Uterus (tissue), 4 donors: Measurements from ENCODE around the gene GPR108. TPM values are rescaled to one million over a fixed set of nuclear protein-coding genes. Genes with fewer than 3 reads are reported as not detected.
A peak's percentile ranks its signal among the peaks of the same experiment; 100 is the strongest.

ENCODE experiments used
- DNase-seq, 2 donors: peaks; one replicate each; pipeline ENCODE4 v3.0.0-alpha.2; 2019 to 2020
- H3K27ac ChIP-seq, 2 donors: fragments of 200-600 bp; sonication (generic); 1 replicate in 1 of 2; 2 replicates in 1 of 2; pipeline ENCODE4 v1.5.1; 2016 to 2018
- H3K27me3 ChIP-seq, 2 donors: fragments of 200-600 bp; sonication (generic); one replicate each; pipeline ENCODE4 v1.5.1; 2018 to 2019; ENCODE audit warnings: control low read depth in 1 of 2
- H3K36me3 ChIP-seq, 2 donors: fragments of 200-600 bp; sonication (generic); one replicate each; pipeline ENCODE4 v1.5.1; 2019; ENCODE audit warnings: control low read depth in 1 of 2
- H3K4me1 ChIP-seq, 2 donors: fragments of 200-600 bp; sonication (generic); one replicate each; pipeline ENCODE4 v1.5.1; 2018 to 2019; ENCODE audit warnings: control low read depth in 1 of 2
- H3K4me3 ChIP-seq, 2 donors: fragments of 200-600 bp; sonication (generic); 1 replicate in 1 of 2; 2 replicates in 1 of 2; pipeline ENCODE4 v1.5.1; 2018 to 2019; ENCODE audit warnings: mild to moderate bottlenecking in 1 of 2
- H3K9me3 ChIP-seq, 2 donors: fragments of 200-600 bp; sonication (generic); one replicate each; pipeline ENCODE4 v1.5.1; 2019; ENCODE audit warnings: control low read depth in 1 of 2
- POLR2A ChIP-seq, 2 donors: fragments of 450-650 bp; IDR thresholded peaks; one replicate each; pipeline ENCODE4 v1.6.1; 2016; ENCODE audit warnings: antibody characterized with exemption in 2 of 2, mild to moderate bottlenecking in 1 of 2, moderate library complexity in 1 of 2
- intact Hi-C: fragments of 100-400 bp; cut with DNase I; formaldehyde crosslinking; loops from one replicate; pipeline ENCODE4 v1.15.1; 2023; ENCODE audit warnings: low total_unique reads
- total RNA-seq, 4 donors: library from RNA; depleted of rRNA in 3 of 4; stranded (reverse); fragments of >200 nt in 3 of 4; gene quantifications; one replicate each; pipeline versions ENCODE4 v1.1.0 to v1.2.4, GENCODE V29; 2014 to 2023
- TF ChIP-seq, protein P1 (sequence below), 4 experiments: fragments of 200-600 bp in 2 of 4; fragments of 450-650 bp in 2 of 4; sonication (generic) in 2 of 4; IDR thresholded peaks; one replicate each; pipeline ENCODE4 v1.5.1; 2016 to 2019; ENCODE audit warnings: antibody characterized with exemption in 4 of 4, mild to moderate bottlenecking in 2 of 4, moderate library complexity in 1 of 4
- donor health status: DM: yes; HTN: yes; CAD: no.

GPR108 gene
- total RNA-seq, 4 donors from 2014 or later: 38.6 to 147 (median 111) TPM

DNA sequence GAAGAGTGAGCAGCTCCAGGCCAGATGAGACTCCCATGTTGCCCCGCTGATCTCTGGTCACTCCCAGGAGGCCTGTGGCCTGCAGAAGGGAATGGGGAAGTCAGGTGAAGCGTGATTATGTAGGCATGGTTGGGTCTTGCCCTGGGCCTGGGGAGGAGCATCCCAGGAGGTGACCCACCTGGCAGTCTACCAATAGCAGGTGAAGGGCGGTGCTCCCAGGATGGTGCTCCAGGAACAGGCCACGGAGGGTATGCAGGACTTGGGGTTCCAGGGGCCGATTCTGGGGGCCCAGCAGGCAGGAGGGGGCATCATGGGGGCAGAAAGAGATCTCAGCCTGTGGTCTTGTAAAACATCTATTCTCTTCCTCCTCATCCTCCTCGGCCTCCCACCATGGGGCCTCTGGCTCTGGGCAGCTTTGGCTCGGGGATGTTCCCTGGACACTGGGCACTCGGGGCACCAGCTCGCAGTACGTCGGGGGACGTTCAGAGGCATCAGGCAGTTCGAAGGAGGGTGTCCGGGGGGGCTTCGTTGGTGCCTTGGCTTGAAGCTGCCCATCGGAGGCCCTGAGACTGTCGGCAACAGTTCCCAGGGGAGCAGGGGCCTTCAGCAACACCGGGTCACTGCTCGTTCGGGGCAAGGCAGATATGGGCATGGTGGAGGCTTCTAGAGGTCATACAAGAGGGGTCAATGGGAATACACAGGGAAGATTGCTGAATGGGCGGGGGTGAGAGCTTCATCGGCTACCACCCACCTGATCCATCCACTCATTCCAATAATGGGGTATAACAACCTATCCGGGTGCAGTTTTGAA is 17.5 kb upstream of the GPR108 start:
- no peaks in the 10 kb centered on the region for H3K36me3 ChIP-seq
- TF ChIP-seq, protein P1, sequence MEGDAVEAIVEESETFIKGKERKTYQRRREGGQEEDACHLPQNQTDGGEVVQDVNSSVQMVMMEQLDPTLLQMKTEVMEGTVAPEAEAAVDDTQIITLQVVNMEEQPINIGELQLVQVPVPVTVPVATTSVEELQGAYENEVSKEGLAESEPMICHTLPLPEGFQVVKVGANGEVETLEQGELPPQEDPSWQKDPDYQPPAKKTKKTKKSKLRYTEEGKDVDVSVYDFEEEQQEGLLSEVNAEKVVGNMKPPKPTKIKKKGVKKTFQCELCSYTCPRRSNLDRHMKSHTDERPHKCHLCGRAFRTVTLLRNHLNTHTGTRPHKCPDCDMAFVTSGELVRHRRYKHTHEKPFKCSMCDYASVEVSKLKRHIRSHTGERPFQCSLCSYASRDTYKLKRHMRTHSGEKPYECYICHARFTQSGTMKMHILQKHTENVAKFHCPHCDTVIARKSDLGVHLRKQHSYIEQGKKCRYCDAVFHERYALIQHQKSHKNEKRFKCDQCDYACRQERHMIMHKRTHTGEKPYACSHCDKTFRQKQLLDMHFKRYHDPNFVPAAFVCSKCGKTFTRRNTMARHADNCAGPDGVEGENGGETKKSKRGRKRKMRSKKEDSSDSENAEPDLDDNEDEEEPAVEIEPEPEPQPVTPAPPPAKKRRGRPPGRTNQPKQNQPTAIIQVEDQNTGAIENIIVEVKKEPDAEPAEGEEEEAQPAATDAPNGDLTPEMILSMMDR (IDR thresholded peaks at IDR 0.05): no peak
- TF ChIP-seq POLR2A (IDR thresholded peaks at IDR 0.05): no peak
- H3K4me3 ChIP-seq: no peak overlapping the region
- DNase-seq: no peak
- H3K27me3 ChIP-seq: no peaks in the 10 kb centered on the region
- H3K4me1 ChIP-seq: peaks cover 0 to 6% of the 10 kb centered on the region in 2 donors
- H3K9me3 ChIP-seq: no peaks in the 10 kb centered on the region
- H3K27ac ChIP-seq: no peak overlapping the region
- intact Hi-C loops: no loop called here

GRCh38 chr19:6754136-6754535 is 16.8 kb upstream of the GPR108 start:
- intact Hi-C loops: no loop called here
- TF ChIP-seq POLR2A (IDR thresholded peaks at IDR 0.05): no peak
- TF ChIP-seq, protein P1 (IDR thresholded peaks at IDR 0.05): no peak
- no peaks in the 10 kb centered on the region for H3K36me3 ChIP-seq
- no peak overlapping the region for H3K27ac ChIP-seq
- H3K4me1 ChIP-seq: peaks cover 0 to 6% of the 10 kb centered on the region in 2 donors
- no peak overlapping the region for H3K4me3 ChIP-seq
- DNase-seq: no peak
- H3K27me3 ChIP-seq: no peaks in the 10 kb centered on the region
- no peaks in the 10 kb centered on the region for H3K9me3 ChIP-seq

DNA sequence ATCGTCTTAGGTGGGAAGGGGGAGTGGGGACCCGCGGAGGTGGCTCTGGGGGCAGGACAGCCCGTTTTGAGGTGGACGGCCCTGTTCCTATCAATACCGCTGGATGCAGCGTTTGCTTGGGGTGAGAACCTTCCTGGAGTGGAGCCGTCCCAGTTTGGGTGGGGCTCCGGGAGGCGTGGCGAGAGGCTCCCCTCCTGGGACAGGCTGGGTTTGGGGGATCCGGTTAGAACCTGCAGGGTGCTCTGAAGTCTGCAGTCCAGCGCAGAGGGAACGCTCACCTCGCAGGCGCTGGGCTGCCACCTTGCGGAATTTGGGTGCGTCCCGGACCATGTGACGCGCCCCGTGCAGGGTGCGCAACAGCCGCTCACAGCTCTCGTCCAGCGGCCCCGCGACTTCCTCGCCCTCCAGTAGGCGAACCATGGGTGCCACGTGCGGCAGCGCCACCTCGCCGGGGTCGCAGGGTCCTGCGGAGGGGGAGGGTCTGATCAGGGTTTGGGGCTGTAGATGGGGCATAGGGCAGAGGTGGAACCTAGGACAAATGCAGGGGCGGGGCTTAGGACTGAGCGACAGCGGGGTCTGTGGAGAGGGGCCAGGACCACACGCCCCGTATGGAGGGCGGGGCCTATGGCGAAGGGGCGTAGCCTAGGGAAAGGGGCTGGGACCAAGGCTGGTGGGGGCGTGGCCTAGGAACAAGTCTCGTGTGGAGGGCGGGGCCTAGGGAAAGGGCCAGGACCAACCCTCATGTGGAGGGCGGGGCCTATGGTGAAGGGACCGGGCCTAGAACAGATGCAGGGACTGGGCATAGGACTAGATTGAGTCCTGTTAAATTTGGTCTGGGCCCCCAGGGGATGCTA is 16.0 kb upstream of the GPR108 start:
- TF ChIP-seq POLR2A (IDR thresholded peaks at IDR 0.05): no peak
- TF ChIP-seq, protein P1 (IDR thresholded peaks at IDR 0.05): peak; percentile 52 to 72 (median 65)
- no peaks in the 10 kb centered on the region for H3K27me3 ChIP-seq
- peak overlapping the region in 1 of 2 donors; percentile 54 for H3K27ac ChIP-seq
- H3K4me3 ChIP-seq: peak overlapping the region; percentile 23 to 26
- peaks cover 0 to 6% of the 10 kb centered on the region in 2 donors for H3K4me1 ChIP-seq
- DNase-seq: peak; percentile 83 to 84
- intact Hi-C loops: no loop called here
- H3K9me3 ChIP-seq: no peaks in the 10 kb centered on the region
- no peaks in the 10 kb centered on the region for H3K36me3 ChIP-seq

GRCh38 chr19:6752256-6753177 is 15.1 kb upstream of the GPR108 start:
- no peaks in the 10 kb centered on the region for H3K27me3 ChIP-seq
- H3K27ac ChIP-seq: no peak overlapping the region
- intact Hi-C loops: no loop called here
- no peaks in the 10 kb centered on the region for H3K9me3 ChIP-seq
- TF ChIP-seq, protein P1 (IDR thresholded peaks at IDR 0.05): no peak
- no peak for TF ChIP-seq POLR2A (IDR thresholded peaks at IDR 0.05)
- no peaks in the 10 kb centered on the region for H3K36me3 ChIP-seq
- no peak for DNase-seq
- peak overlapping the region in 1 of 2 donors; percentile 26 for H3K4me3 ChIP-seq
- peaks cover 0 to 6% of the 10 kb centered on the region in 2 donors for H3K4me1 ChIP-seq
